H1 (cell line): ENCODE data around the gene DEPDC4. TPM values are rescaled to one million over a fixed set of nuclear protein-coding genes. Genes with fewer than 3 reads are reported as not detected.

Experiments used
- CTCF ChIA-PET: fragments of 300-600 bp; sonication (Branson Sonifier 250); formaldehyde crosslinking; loops from one replicate; lab custom pipeline; 2021; ENCODE audit not compliant: partially characterized antibody; lab: Charles Lee
- POLR2A ChIA-PET: fragments of 300-600 bp; sonication (Branson Sonifier 250); formaldehyde crosslinking; loops from one replicate; lab custom pipeline; 2021; ENCODE audit warnings: inconsistent platforms; ENCODE audit not compliant: partially characterized antibody; lab: Charles Lee
- DNase-seq, 2 experiments: peaks; one replicate each; pipeline versions ENCODE4 v3.0.0 to v3.0.0-alpha.2; 2010 to 2022; ENCODE audit warnings: low spot score in 2 of 2, low read depth in 1 of 2, mixed read lengths in 1 of 2
- FAIRE-seq: peaks from 2 replicates; lab custom pipeline; 2011; peaks lifted over from hg19 to GRCh38; lab: Jason Lieb, UNC
- H2AFZ ChIP-seq: 2 replicates; pipeline ENCODE4 v1.8.1; 2012; ENCODE audit warnings: low read length, inconsistent platforms
- H2AK5ac ChIP-seq: 2 replicates; pipeline ENCODE4 v1.6.1; 2013; ENCODE audit warnings: low read depth, low read length
- H2BK120ac ChIP-seq: replicated peaks from 2 replicates; pipeline ENCODE3; 2013; ENCODE audit warnings: low read depth, low read length, inconsistent platforms
- H2BK12ac ChIP-seq: 2 replicates; pipeline ENCODE4 v1.6.1; 2013; ENCODE audit warnings: low read depth, low read length
- H2BK15ac ChIP-seq: 2 replicates; pipeline ENCODE4 v1.6.1; 2013; ENCODE audit warnings: low read length
- H2BK20ac ChIP-seq: 2 replicates; pipeline ENCODE4 v1.6.1; 2013; ENCODE audit warnings: low read length
- H2BK5ac ChIP-seq: 2 replicates; pipeline ENCODE4 v1.6.1; 2013; ENCODE audit warnings: low read depth, low read length
- H3K14ac ChIP-seq: 2 replicates; pipeline ENCODE4 v1.6.1; 2013; ENCODE audit warnings: inconsistent platforms; ENCODE audit not compliant: insufficient read length
- H3K18ac ChIP-seq: 2 replicates; pipeline ENCODE4 v1.6.1; 2013; ENCODE audit warnings: low read length; ENCODE audit errors: extremely low read depth
- H3K23ac ChIP-seq: 2 replicates; pipeline ENCODE4 v1.6.1; 2013; ENCODE audit warnings: inconsistent platforms; ENCODE audit not compliant: insufficient read length
- H3K23me2 ChIP-seq: 2 replicates; pipeline ENCODE4 v1.6.1; 2013; ENCODE audit warnings: low read depth, low read length
- H3K27ac ChIP-seq: 2 replicates; pipeline ENCODE4 v1.6.1; 2011; ENCODE audit warnings: low read depth, low read length, inconsistent platforms
- H3K27me3 ChIP-seq, 4 experiments: replicated peaks in 1 of 4; 1 replicate in 1 of 4; 2 replicates in 3 of 4; pipeline versions ENCODE4 v1.6.1 to v1.8.1; 2011 to 2013; ENCODE audit warnings: low read length in 3 of 4, mild to moderate bottlenecking in 3 of 4, inconsistent platforms in 2 of 4, mixed read lengths in 2 of 4, moderate library complexity in 1 of 4; ENCODE audit not compliant: control insufficient read depth in 3 of 4, insufficient read depth in 3 of 4; ENCODE audit errors: extremely low read depth in 1 of 4
- H3K36me3 ChIP-seq, 4 experiments: 2 replicates each; pipeline versions ENCODE4 v1.6.1 to v1.8.1; 2011 to 2013; ENCODE audit warnings: mild to moderate bottlenecking in 4 of 4, low read length in 3 of 4, moderate library complexity in 2 of 4, control low read depth in 1 of 4, inconsistent platforms in 1 of 4; ENCODE audit not compliant: insufficient read depth in 4 of 4, control insufficient read depth in 2 of 4
- H3K4ac ChIP-seq: replicated peaks from 2 replicates; pipeline ENCODE3; 2013; ENCODE audit warnings: low read length, low read depth, mixed read lengths, inconsistent platforms; ENCODE audit not compliant: insufficient read length
- H3K4me1 ChIP-seq, 4 experiments: replicated peaks in 1 of 4; 1 replicate in 1 of 4; 2 replicates in 3 of 4; pipeline versions ENCODE4 v1.6.1 to v1.8.1; 2011 to 2013; ENCODE audit warnings: low read length in 3 of 4, inconsistent platforms in 2 of 4, mixed read lengths in 1 of 4; ENCODE audit not compliant: insufficient read depth in 4 of 4, control insufficient read depth in 3 of 4
- H3K4me2 ChIP-seq, 2 experiments: 2 replicates each; pipeline versions ENCODE4 v1.6.1 to v1.8.1; 2011 to 2013; ENCODE audit warnings: low read depth in 2 of 2, low read length in 2 of 2, control low read depth in 1 of 2, inconsistent platforms in 1 of 2, mild to moderate bottlenecking in 1 of 2; ENCODE audit not compliant: insufficient read depth in 1 of 2
- H3K4me3 ChIP-seq, 4 experiments: fragments of 200-600, 300-600 bp in 1 of 4; sonication (generic), shearing (Covaris generic), sonication (Bioruptor Twin) in 1 of 4; 2 replicates each; pipeline versions ENCODE4 v1.5.1 to v1.8.1; 2011 to 2016; ENCODE audit warnings: low read length in 4 of 4, low read depth in 3 of 4, control low read depth in 2 of 4, inconsistent platforms in 2 of 4, mild to moderate bottlenecking in 2 of 4, mixed read lengths in 1 of 4, moderate library complexity in 1 of 4; ENCODE audit not compliant: insufficient read depth in 2 of 4; ENCODE audit errors: extremely low read depth in 1 of 4
- H3K56ac ChIP-seq: replicated peaks from 2 replicates; pipeline ENCODE3; 2013; ENCODE audit warnings: low read depth, mild to moderate bottlenecking, mixed read lengths, low read length, inconsistent platforms; ENCODE audit not compliant: insufficient read length
- H3K79me1 ChIP-seq: 2 replicates; pipeline ENCODE4 v1.6.1; 2013; ENCODE audit warnings: low read depth, low read length, control low read depth
- H3K79me2 ChIP-seq, 2 experiments: 2 replicates each; pipeline versions ENCODE4 v1.6.1 to v1.8.1; 2012 to 2013; ENCODE audit warnings: low read length in 2 of 2, mild to moderate bottlenecking in 2 of 2, inconsistent platforms in 1 of 2; ENCODE audit not compliant: insufficient read depth in 2 of 2, control insufficient read depth in 1 of 2
- H3K9ac ChIP-seq, 4 experiments: replicated peaks in 1 of 4; 1 replicate in 1 of 4; 2 replicates in 3 of 4; pipeline versions ENCODE4 v1.6.1 to v1.8.1; 2011 to 2013; ENCODE audit warnings: low read depth in 3 of 4, low read length in 3 of 4, control low read depth in 2 of 4, mild to moderate bottlenecking in 2 of 4, moderate library complexity in 2 of 4, inconsistent platforms in 1 of 4; ENCODE audit errors: extremely low read depth in 1 of 4
- H3K9me3 ChIP-seq, 2 experiments: 2 replicates each; pipeline versions ENCODE4 v1.6.1 to v1.8.1; 2012 to 2013; ENCODE audit warnings: mild to moderate bottlenecking in 2 of 2, moderate library complexity in 2 of 2, control low read depth in 1 of 2, inconsistent platforms in 1 of 2, low read depth in 1 of 2, low read length in 1 of 2, mixed read lengths in 1 of 2; ENCODE audit not compliant: insufficient read depth in 2 of 2
- H4K20me1 ChIP-seq, 2 experiments: replicated peaks in 1 of 2; 2 replicates each; pipeline versions ENCODE3 to v1.8.1; 2011 to 2013; ENCODE audit warnings: inconsistent platforms in 2 of 2, low read length in 2 of 2, mild to moderate bottlenecking in 1 of 2; ENCODE audit not compliant: insufficient read depth in 2 of 2, control insufficient read depth in 1 of 2
- H4K5ac ChIP-seq: 2 replicates; pipeline ENCODE4 v1.6.1; 2013; ENCODE audit warnings: low read length, low read depth, mixed read lengths, inconsistent platforms; ENCODE audit not compliant: insufficient read length
- H4K8ac ChIP-seq: 2 replicates; pipeline ENCODE4 v1.8.0; 2013; ENCODE audit warnings: mild to moderate bottlenecking, moderate library complexity, low read length, inconsistent platforms; ENCODE audit not compliant: insufficient read depth; ENCODE audit errors: extremely low read depth
- H4K91ac ChIP-seq: replicated peaks from 2 replicates; pipeline ENCODE3; 2013; ENCODE audit warnings: low read length, mixed read lengths, inconsistent platforms; ENCODE audit not compliant: insufficient read length
- ASH2L ChIP-seq: fragments of 200-600, 300-600 bp; sonication (generic); IDR thresholded peaks from one replicate; pipeline ENCODE4 v1.7.1; 2017; ENCODE audit warnings: low read length
- BACH1 ChIP-seq: IDR thresholded peaks from 2 replicates; pipeline ENCODE4 v1.6.1; 2012; ENCODE audit warnings: low read length, improper control_type of control experiment
- BCL11A ChIP-seq, 2 experiments: IDR thresholded peaks; one replicate each; pipeline ENCODE4 v1.6.1; 2011; ENCODE audit warnings: low read depth in 2 of 2, low read length in 2 of 2, mild to moderate bottlenecking in 2 of 2
- CBX5 ChIP-seq: fragments of 300-800, 300-1000 bp; sonication (generic); IDR thresholded peaks from 2 replicates; pipeline ENCODE4 v1.7.1; 2016; ENCODE audit warnings: antibody characterized with exemption, low read length, low read depth
- CBX8 ChIP-seq: fragments of 300-800, 300-1000 bp; sonication (generic); IDR thresholded peaks from 2 replicates; pipeline ENCODE4 v1.7.1; 2016; ENCODE audit warnings: low read depth, low read length, borderline replicate concordance
- KDM4A ChIP-seq: IDR thresholded peaks from one replicate; pipeline ENCODE4 v1.7.1; 2012; ENCODE audit warnings: low read depth, mild to moderate bottlenecking, moderate library complexity, low read length, inconsistent platforms; ENCODE audit not compliant: severe bottlenecking
- KDM5A ChIP-seq: fragments of 200-600 bp; IDR thresholded peaks from 2 replicates; pipeline ENCODE4 v1.7.1; 2012; ENCODE audit warnings: mild to moderate bottlenecking, low read length, inconsistent platforms, mixed read lengths
- MAFK ChIP-seq: IDR thresholded peaks from 2 replicates; pipeline ENCODE4 v1.6.1; 2012; ENCODE audit warnings: low read depth, mild to moderate bottlenecking, improper control_type of control experiment, low read length
- POLR2AphosphoS5 ChIP-seq: IDR thresholded peaks from 2 replicates; pipeline ENCODE4 v1.6.1; 2011; ENCODE audit warnings: low read depth, low read length
- RFX5 ChIP-seq: IDR thresholded peaks from 2 replicates; pipeline ENCODE4 v1.6.1; 2011; ENCODE audit warnings: low read depth, low read length, improper control_type of control experiment, borderline replicate concordance
- SIN3A ChIP-seq, 2 experiments: IDR thresholded peaks in 1 of 2; conservative IDR thresholded peaks in 1 of 2; 2 replicates each; pipeline ENCODE4 v1.6.1; 2011 to 2012; ENCODE audit warnings: low read length in 2 of 2, improper control_type of control experiment in 1 of 2, low read depth in 1 of 2, mild to moderate bottlenecking in 1 of 2
- SIRT6 ChIP-seq: IDR thresholded peaks from one replicate; pipeline ENCODE4 v1.7.1; 2012; ENCODE audit warnings: low read length, inconsistent platforms
- SP2 ChIP-seq: IDR thresholded peaks from 2 replicates; pipeline ENCODE4 v1.6.1; 2012; ENCODE audit warnings: mild to moderate bottlenecking, low read length, inconsistent platforms
- SRF ChIP-seq: IDR thresholded peaks from 2 replicates; pipeline ENCODE4 v1.6.1; 2011; ENCODE audit warnings: mild to moderate bottlenecking, low read depth, low read length, moderate library complexity
- SUZ12 ChIP-seq: fragments of 200-600 bp; sonication (generic); IDR thresholded peaks from 2 replicates; pipeline ENCODE4 v1.6.1; 2012; ENCODE audit warnings: mild to moderate bottlenecking, inconsistent platforms, low read length, moderate library complexity, mixed read lengths
- WGBS, 2 experiments: shearing (Covaris generic) in 1 of 2; methylation state at CpG; one replicate each; pipeline versions ENCODE4 v1.1.6 to v1.1.7; 2013 to 2015; ENCODE audit warnings: low lambda C conversion rate in 2 of 2, mixed read lengths in 2 of 2, inconsistent platforms in 1 of 2, low coverage in 1 of 2, missing lambda C conversion rate in 1 of 2; ENCODE audit not compliant: insufficient replicate concordance in 2 of 2, insufficient coverage in 1 of 2, insufficient read length in 1 of 2; ENCODE audit errors: extremely low coverage in 1 of 2, missing lambda C conversion rate in 1 of 2; 5-methylcytosine and 5-hydroxymethylcytosine counted together
- polyA plus RNA-seq, 7 experiments: library from polyadenylated mRNA; depleted of rRNA in 3 of 7; stranded (reverse) in 5 of 7; unstranded in 2 of 7; fragments of >200 nt in 5 of 7; fragments of 200-250 nt in 2 of 7; gene quantifications; 1 replicate in 5 of 7; 2 replicates in 1 of 7; 4 replicates in 1 of 7; pipeline versions ENCODE4 v1.2.1 to v1.2.3, GENCODE V29; 2011 to 2013; ENCODE audit warnings: missing spikeins in 2 of 7, mixed read lengths in 2 of 7
- total RNA-seq: library from RNA; stranded (reverse); fragmentation: NEBNext Ultra II Directional; extraction: Animal tissue kit (Norgen Biotek cat#: 25700); gene quantifications from 2 replicates; pipeline ENCODE4 v1.2.1, GENCODE V29; 2021

DEPDC4 gene
- total and polyA plus RNA-seq, 2 of the 8 experiments (the other 6 are each of a cell fraction or from before 2014, with no cell fraction given): 0.80 to 3.8 TPM

DNA sequence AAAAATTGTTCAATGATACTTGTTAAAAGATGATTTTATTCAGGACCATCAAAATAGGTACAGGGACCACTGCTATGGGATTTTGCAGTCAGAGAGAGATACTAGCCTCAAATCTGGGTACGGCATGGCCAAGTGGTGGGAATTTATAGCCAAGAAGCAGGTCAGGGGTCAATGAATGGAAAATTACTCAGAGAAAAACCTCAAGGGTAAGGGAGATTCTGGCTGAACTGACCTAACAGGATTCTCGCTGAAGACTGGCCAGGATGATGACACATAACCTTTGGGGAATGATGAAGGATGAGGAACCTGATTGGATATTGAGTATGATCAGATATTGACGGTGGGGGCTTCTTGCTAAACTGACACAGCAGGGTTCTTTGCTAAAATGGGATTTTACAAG lies 32.7 kb downstream of the DEPDC4 start:
- no peaks in the 10 kb centered on the region for H3K36me3 ChIP-seq
- H3K27ac ChIP-seq: no peak overlapping the region
- no peak overlapping the region for H3K23ac ChIP-seq
- ChIA-PET CTCF (interaction anchor here (0.6 to 2.5 kb wide), 21 partner anchors 8 to 789 kb away, joined by 3 to 9 read pairs (median 3); partner anchors contain the start of gene SLC17A8), POLR2A (interaction anchor here (1.1 kb wide), 1 partner anchor 11 kb away, joined by 4 read pairs; no protein-coding TSS in a partner anchor)
- no peaks in the 10 kb centered on the region; the same call in 1 of the 2 replicates for H3K23me2 ChIP-seq
- no peak overlapping the region for H2BK120ac ChIP-seq
- H2AFZ ChIP-seq: no peak overlapping the region
- no peak overlapping the region for H3K18ac ChIP-seq
- H3K9ac ChIP-seq: no peak overlapping the region
- H3K4ac ChIP-seq: no peak overlapping the region
- no peaks in the 10 kb centered on the region for H3K27me3 ChIP-seq
- WGBS, 2 experiments: 81% methylated on average over 3 of the region's 3 CpGs; no CpG with 5 or more reads in 1 of the 2 experiments
- H4K91ac ChIP-seq: no peak overlapping the region
- H2BK15ac ChIP-seq: no peak overlapping the region
- H3K4me2 ChIP-seq: no peak overlapping the region
- H4K5ac ChIP-seq: no peak overlapping the region
- no peaks in the 10 kb centered on the region for H3K79me2 ChIP-seq
- no peaks in the 10 kb centered on the region for H3K4me1 ChIP-seq
- H3K9me3 ChIP-seq: no peaks in the 10 kb centered on the region
- H2BK5ac ChIP-seq: no peak overlapping the region
- H2BK20ac ChIP-seq: no peak overlapping the region
- FAIRE-seq: no peak
- no peak overlapping the region for H3K14ac ChIP-seq
- no peak overlapping the region for H3K4me3 ChIP-seq
- no peaks in the 10 kb centered on the region for H3K79me1 ChIP-seq
- no peaks in the 10 kb centered on the region for H4K20me1 ChIP-seq
- H3K56ac ChIP-seq: no peak overlapping the region
- no peak overlapping the region for H2BK12ac ChIP-seq
- no peak overlapping the region for H4K8ac ChIP-seq
- H2AK5ac ChIP-seq: no peak overlapping the region
- no peak for DNase-seq
- TF ChIP-seq MAFK (no peak), RFX5 (no peak), SUZ12 (no peak), SRF (no peak), SIRT6 (no peak), CBX5 (no peak), BACH1 (no peak), KDM4A (no peak), CBX8 (no peak), BCL11A (IDR thresholded peaks at IDR 0.05; ENCODE audit: low read depth in 2 of 2, low read length in 2 of 2) (no peak), POLR2AphosphoS5 (no peak), SP2 (no peak), KDM5A (no peak), ASH2L (no peak), SIN3A (conservative IDR thresholded peaks at IDR 0.05 in 1 of 2, IDR thresholded peaks at IDR 0.05 in 1 of 2; ENCODE audit: low read depth in 1 of 2, low read length in 2 of 2) (no peak)
